Panc1 (cell line): ENCODE results near the gene CLHC1. TPM values are rescaled to one million over a fixed set of nuclear protein-coding genes. Genes with fewer than 3 reads are reported as not detected.

Source experiments
- ATAC-seq: fragments of 200-7000 bp; cut with Tn5 transposase; 2 replicates; pipeline ENCODE4 v1.9.1; 2020; ENCODE audit warnings: mild to moderate bottlenecking, moderate library complexity
- BruUV-seq: library from RNA; stranded (reverse); fragments of 400-500 nt; replicated peaks from 2 replicates; lab custom pipeline; 2021; lab: Mats Ljungman, UMichigan
- CTCF ChIA-PET: fragments of 300-600 bp; sonication (Branson Sonifier 250); formaldehyde crosslinking; loops from one replicate; lab custom pipeline; 2022; ENCODE audit warnings: antibody characterized with exemption; lab: Charles Lee
- POLR2A ChIA-PET: fragments of 300-600 bp; sonication (Branson Sonifier 250); formaldehyde crosslinking; loops from one replicate; lab custom pipeline; 2022; ENCODE audit warnings: antibody characterized with exemption; lab: Charles Lee
- DNase-seq: peaks from one replicate; pipeline ENCODE4 v3.0.0-alpha.2; 2010; ENCODE audit warnings: low read depth, low spot score
- H3K27ac ChIP-seq: 2 replicates; pipeline ENCODE4 v1.5.1; 2011; ENCODE audit warnings: mild to moderate bottlenecking, low read length, inconsistent platforms
- H3K27me3 ChIP-seq: fragments of 200-500 bp; sonication (Bioruptor generic); 2 replicates; pipeline ENCODE4 v1.6.0; 2014; ENCODE audit warnings: low read length, inconsistent platforms; ENCODE audit not compliant: control insufficient read depth, insufficient read depth
- H3K36me3 ChIP-seq: fragments of 200-500 bp; sonication (Bioruptor generic); 2 replicates; pipeline ENCODE4 v1.5.1; 2014; ENCODE audit warnings: inconsistent platforms, mild to moderate bottlenecking, low read length, moderate library complexity; ENCODE audit not compliant: control insufficient read depth, insufficient read depth
- H3K4me1 ChIP-seq: 2 replicates; pipeline ENCODE4 v1.5.1; 2011; ENCODE audit warnings: inconsistent platforms, mild to moderate bottlenecking, low read length, moderate library complexity; ENCODE audit not compliant: control insufficient read depth, insufficient read depth
- H3K4me3 ChIP-seq, 2 experiments: 2 replicates each; pipeline ENCODE4 v1.5.1; 2011 to 2012; ENCODE audit warnings: low read depth in 2 of 2, low read length in 2 of 2, mild to moderate bottlenecking in 2 of 2, inconsistent platforms in 1 of 2, moderate library complexity in 1 of 2
- H3K9me3 ChIP-seq: fragments of 200-500 bp; sonication (Bioruptor generic); 2 replicates; pipeline ENCODE4 v1.5.1; 2014; ENCODE audit warnings: low read depth, mild to moderate bottlenecking, inconsistent platforms, low read length, moderate library complexity; ENCODE audit not compliant: control insufficient read depth, insufficient read depth
- CTCF ChIP-seq: fragments of 450-650 bp; IDR thresholded peaks from 2 replicates; pipeline ENCODE4 v1.5.1; 2017; ENCODE audit warnings: mild to moderate bottlenecking
- POLR2AphosphoS5 ChIP-seq: IDR thresholded peaks from 2 replicates; pipeline ENCODE4 v1.6.1; 2012; ENCODE audit warnings: mild to moderate bottlenecking, low read depth, low read length, moderate library complexity
- REST ChIP-seq, 2 experiments: IDR thresholded peaks; 2 replicates each; pipeline ENCODE4 v1.6.1; 2011 to 2012; ENCODE audit warnings: low read depth in 2 of 2, control low read depth in 1 of 2, low read length in 1 of 2, mild to moderate bottlenecking in 1 of 2, moderate library complexity in 1 of 2; ENCODE audit not compliant: insufficient read depth in 1 of 2
- SIN3A ChIP-seq: IDR thresholded peaks from 2 replicates; pipeline ENCODE4 v1.6.1; 2012; ENCODE audit warnings: low read depth, mild to moderate bottlenecking, low read length, moderate library complexity, borderline replicate concordance; ENCODE audit not compliant: insufficient read depth
- TCF7L2 ChIP-seq: IDR thresholded peaks from 2 replicates; pipeline ENCODE4 v1.6.1; 2011; ENCODE audit warnings: mild to moderate bottlenecking, low read depth, low read length, inconsistent platforms
- in situ Hi-C: cut with HindIII; loops from 2 replicates; pipeline ENCODE4 v1.10.0; 2016; ENCODE audit warnings: low sequenced_read_pairs, low pct_unique_long_range_greater_than_20kb
- intact Hi-C: fragments of 100-400 bp; cut with micrococcal nuclease; formaldehyde crosslinking; loops from one replicate; pipeline ENCODE4 v1.10.0; 2022; ENCODE audit not compliant: unreplicated experiment
- total RNA-seq: library from RNA; stranded (reverse); gene quantifications from one replicate; pipeline ENCODE4 v1.2.1, GENCODE V29; 2021; ENCODE audit not compliant: unreplicated experiment

CLHC1 gene
- total RNA-seq, 1 experiment from 2014 or later: 3.6 TPM

- no peak overlapping the region for H3K4me3 ChIP-seq
- BruUV-seq: no TSS peak
- H3K27me3 ChIP-seq: no peaks in the 10 kb centered on the region
- TF ChIP-seq SIN3A (no peak), CTCF (no peak), REST (IDR thresholded peaks at IDR 0.05; ENCODE audit: insufficient read depth in 1 of 2, low read depth in 2 of 2, low read length in 1 of 2) (no peak), POLR2AphosphoS5 (no peak), TCF7L2 (no peak)
- H3K36me3 ChIP-seq: no peaks in the 10 kb centered on the region
- POLR2A ChIA-PET: no interaction called here
- DNase-seq (no peak), ATAC-seq (no peak)
- H3K27ac ChIP-seq: no peak overlapping the region
- intact Hi-C loops (no loop called here), in situ Hi-C loops (loop anchor here (25.0 kb wide), 1 partner anchor 114 kb away; no protein-coding TSS in a partner anchor)
- H3K4me1 ChIP-seq: peaks cover 3% of the 10 kb centered on the region; the same call in 1 of the 2 replicates
- CTCF ChIA-PET: no interaction called here
- H3K9me3 ChIP-seq: no peaks in the 10 kb centered on the region
These were observed 81.3 kb downstream of the CLHC1 start for GRCh38 chr2:55150834-55151233.

- H3K36me3 ChIP-seq: no peaks in the 10 kb centered on the region
- CTCF ChIA-PET: no interaction called here
- H3K9me3 ChIP-seq: no peaks in the 10 kb centered on the region
- TF ChIP-seq POLR2AphosphoS5 (no peak), CTCF (no peak)
- H3K27me3 ChIP-seq: no peaks in the 10 kb centered on the region
- H3K4me3 ChIP-seq: no peak overlapping the region
- in situ Hi-C loops (no loop called here), intact Hi-C loops (no loop called here)
- no peaks in the 10 kb centered on the region for H3K4me1 ChIP-seq
- no peak for ATAC-seq
- no peak for DNase-seq
- no peak overlapping the region for H3K27ac ChIP-seq
- POLR2A ChIA-PET: no interaction called here
- BruUV-seq: no TSS peak
These were observed 83.8 kb downstream of the CLHC1 start for GRCh38 chr2:55148269-55148668.
